Mesenchymal stem cell (in vitro differentiated cells and primary cell): Measurements from ENCODE around the gene DNAH2.

Experiments used
- DNase-seq: peaks from one replicate; pipeline ENCODE4 v3.0.0-alpha.2; 2013
- H2AFZ ChIP-seq: one replicate; pipeline ENCODE4 v1.6.1; 2013; ENCODE audit warnings: low read depth, mild to moderate bottlenecking, control low read depth, inconsistent platforms, low read length, moderate library complexity
- H2AK5ac ChIP-seq: 2 replicates; pipeline ENCODE4 v1.6.1; 2013; ENCODE audit warnings: low read length, moderate library complexity, mild to moderate bottlenecking, inconsistent platforms; ENCODE audit not compliant: severe bottlenecking
- H2BK120ac ChIP-seq: one replicate; pipeline ENCODE4 v1.6.1; 2013; ENCODE audit warnings: low read depth, mild to moderate bottlenecking, inconsistent platforms, low read length, moderate library complexity
- H2BK12ac ChIP-seq, 2 experiments: one replicate each; pipeline ENCODE4 v1.6.1; 2013; ENCODE audit warnings: inconsistent platforms in 2 of 2, low read length in 2 of 2, mild to moderate bottlenecking in 2 of 2, moderate library complexity in 2 of 2, control low read depth in 1 of 2
- H2BK15ac ChIP-seq: one replicate; pipeline ENCODE4 v1.6.1; 2013; ENCODE audit warnings: mild to moderate bottlenecking, low read depth, inconsistent platforms; ENCODE audit not compliant: poor library complexity, severe bottlenecking
- H2BK5ac ChIP-seq: 2 replicates; pipeline ENCODE4 v1.6.1; 2013; ENCODE audit warnings: low read depth, mild to moderate bottlenecking, low read length, control low read depth, inconsistent platforms; ENCODE audit not compliant: poor library complexity, severe bottlenecking
- H3K14ac ChIP-seq, 2 experiments: one replicate each; pipeline ENCODE4 v1.6.1; 2013; ENCODE audit warnings: inconsistent platforms in 2 of 2, low read length in 2 of 2, control low read depth in 1 of 2, mild to moderate bottlenecking in 1 of 2, moderate library complexity in 1 of 2
- H3K18ac ChIP-seq, 2 experiments: one replicate each; pipeline ENCODE4 v1.6.1; 2013; ENCODE audit warnings: inconsistent platforms in 2 of 2, low read length in 2 of 2, control low read depth in 1 of 2, low read depth in 1 of 2, mild to moderate bottlenecking in 1 of 2
- H3K23ac ChIP-seq, 2 experiments: one replicate each; pipeline ENCODE4 v1.6.1; 2013; ENCODE audit warnings: inconsistent platforms in 2 of 2, low read length in 2 of 2, mild to moderate bottlenecking in 2 of 2, moderate library complexity in 2 of 2, control low read depth in 1 of 2
- H3K27ac ChIP-seq: 2 replicates; pipeline ENCODE4 v1.5.1; 2013; ENCODE audit warnings: mild to moderate bottlenecking, moderate library complexity, low read length, control low read depth, inconsistent platforms; ENCODE audit not compliant: poor library complexity, severe bottlenecking
- H3K27me3 ChIP-seq, 2 experiments: 2 replicates each; pipeline versions ENCODE4 v1.6.1 to v1.7.0; 2013; ENCODE audit warnings: low read length in 2 of 2, mild to moderate bottlenecking in 2 of 2, moderate library complexity in 2 of 2, control low read depth in 1 of 2, inconsistent platforms in 1 of 2; ENCODE audit not compliant: control insufficient read depth in 1 of 2, insufficient read depth in 1 of 2
- H3K36me3 ChIP-seq, 2 experiments: 2 replicates each; pipeline versions ENCODE4 v1.6.1 to v1.7.0; 2013; ENCODE audit warnings: low read length in 2 of 2, control low read depth in 1 of 2, inconsistent platforms in 1 of 2, low read depth in 1 of 2, mild to moderate bottlenecking in 1 of 2; ENCODE audit not compliant: insufficient read depth in 2 of 2, control insufficient read depth in 1 of 2
- H3K4ac ChIP-seq, 2 experiments: one replicate each; pipeline ENCODE4 v1.6.1; 2013; ENCODE audit warnings: inconsistent platforms in 2 of 2, low read length in 2 of 2, mild to moderate bottlenecking in 2 of 2, moderate library complexity in 2 of 2, control low read depth in 1 of 2, low read depth in 1 of 2
- H3K4me1 ChIP-seq: 2 replicates; pipeline ENCODE4 v1.6.1; 2013; ENCODE audit warnings: low read depth, low read length, control low read depth; ENCODE audit not compliant: control insufficient read depth, insufficient read depth
- H3K4me2 ChIP-seq: 2 replicates; pipeline ENCODE4 v1.6.1; 2013; ENCODE audit warnings: low read length, mild to moderate bottlenecking, inconsistent platforms; ENCODE audit not compliant: poor library complexity, severe bottlenecking
- H3K4me3 ChIP-seq, 2 experiments: 2 replicates each; pipeline versions ENCODE4 v1.5.1 to v1.7.0; 2013; ENCODE audit warnings: low read length in 2 of 2, mild to moderate bottlenecking in 2 of 2, control low read depth in 1 of 2, low read depth in 1 of 2; ENCODE audit not compliant: insufficient read depth in 1 of 2
- H3K79me1 ChIP-seq: replicated peaks from 2 replicates; pipeline ENCODE4 v1.6.1; 2013; ENCODE audit warnings: mild to moderate bottlenecking, control low read depth, low read length, inconsistent platforms; ENCODE audit not compliant: poor library complexity, severe bottlenecking
- H3K9ac ChIP-seq: 2 replicates; pipeline ENCODE4 v1.7.0; 2013; ENCODE audit warnings: mild to moderate bottlenecking, low read length, moderate library complexity
- H3K9me3 ChIP-seq: 2 replicates; pipeline ENCODE4 v1.7.0; 2013; ENCODE audit warnings: mild to moderate bottlenecking, low read length; ENCODE audit not compliant: control insufficient read depth
- H4K8ac ChIP-seq: one replicate; pipeline ENCODE4 v1.6.1; 2013; ENCODE audit warnings: inconsistent platforms, mild to moderate bottlenecking, low read length, moderate library complexity
- H4K91ac ChIP-seq: one replicate; pipeline ENCODE4 v1.6.1; 2013; ENCODE audit warnings: mild to moderate bottlenecking, low read length, inconsistent platforms
- WGBS: methylation state at CpG from one replicate; pipeline ENCODE4 v1.1.7; 2013; ENCODE audit warnings: mixed read lengths; 5-methylcytosine and 5-hydroxymethylcytosine counted together

Gene DNAH2

GRCh38 chr17:7846063-7846735, 128.7 kb downstream of the DNAH2 start:
- WGBS = 94% methylated on average over 17 of the region's 22 CpGs
- H2BK120ac ChIP-seq = no peak overlapping the region

DNA sequence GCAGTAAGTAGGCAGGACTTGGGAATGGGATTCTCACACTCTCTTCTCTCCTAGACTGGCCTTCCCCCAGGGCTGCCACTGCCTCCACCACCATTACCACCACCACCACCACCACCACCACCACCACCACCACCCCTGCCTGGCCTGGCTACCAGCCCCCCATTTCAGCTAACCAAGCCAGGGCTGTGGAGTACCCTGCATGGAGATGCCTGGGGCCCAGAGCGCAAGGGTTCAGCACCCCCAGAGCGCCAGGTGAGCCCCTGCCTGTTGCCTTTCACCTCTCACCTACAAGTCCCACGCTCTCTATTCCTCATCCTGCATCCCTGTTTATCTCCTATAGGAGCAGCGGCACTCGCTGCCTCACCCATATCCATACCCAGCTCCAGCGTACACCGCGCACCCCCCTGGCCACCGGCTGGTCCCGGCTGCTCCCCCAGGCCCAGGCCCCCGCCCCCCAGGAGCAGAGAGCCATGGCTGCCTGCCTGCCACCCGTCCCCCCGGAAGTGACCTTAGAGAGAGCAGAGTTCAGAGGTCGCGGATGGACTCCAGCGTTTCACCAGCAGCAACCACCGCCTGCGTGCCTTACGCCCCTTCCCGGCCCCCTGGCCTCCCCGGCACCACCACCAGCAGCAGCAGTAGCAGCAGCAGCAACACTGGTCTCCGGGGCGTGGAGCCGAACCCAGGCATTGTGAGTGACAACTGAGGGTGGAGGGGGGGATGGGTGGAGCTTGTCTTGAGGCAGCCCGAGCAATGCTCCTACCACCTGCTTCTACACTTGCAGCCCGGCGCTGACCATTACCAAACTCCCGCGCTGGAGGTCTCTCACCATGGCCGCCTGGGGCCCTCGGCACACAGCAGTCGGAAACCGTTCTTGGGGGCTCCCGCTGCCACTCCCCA, 129.5 kb downstream of the DNAH2 start:
- Histone ChIP-seq H3K27ac (no peak overlapping the region), H2BK15ac (no peak overlapping the region), H3K4me2 (no peak overlapping the region), H2BK5ac (no peak overlapping the region), H4K8ac (no peak overlapping the region), H3K23ac (no peak overlapping the region), H2BK120ac (no peak overlapping the region), H3K27me3 (no peaks in the 10 kb centered on the region), H3K9ac (no peak overlapping the region), H3K79me1 (peaks cover 34% of the 10 kb centered on the region), H3K4me1 (peaks cover 18% of the 10 kb centered on the region), H2BK12ac (no peak overlapping the region), H3K14ac (no peak overlapping the region), H2AK5ac (no peak overlapping the region), H4K91ac (no peak overlapping the region), H2AFZ (no peak overlapping the region), H3K4ac (no peak overlapping the region), H3K36me3 (peaks cover 44 to 70% of the 10 kb centered on the region in 2 experiments), H3K9me3 (no peaks in the 10 kb centered on the region), H3K18ac (no peak overlapping the region), H3K4me3 (no peak overlapping the region)
- DNase-seq = no peak
- WGBS = 97% methylated on average over 31 of the region's 34 CpGs

More at GRCh38 chr17:7846063-7846735, 128.7 kb downstream of the DNAH2 start:
- Histone ChIP-seq H2AK5ac (no peak overlapping the region), H3K4me2 (no peak overlapping the region), H3K4me1 (peaks cover 16% of the 10 kb centered on the region), H3K36me3 (peaks cover 38 to 62% of the 10 kb centered on the region in 2 experiments), H3K9ac (no peak overlapping the region), H2BK15ac (no peak overlapping the region), H3K27ac (no peak overlapping the region), H3K23ac (no peak overlapping the region), H3K79me1 (peaks cover 32% of the 10 kb centered on the region), H3K4ac (no peak overlapping the region), H3K4me3 (no peak overlapping the region), H2AFZ (no peak overlapping the region), H2BK5ac (no peak overlapping the region), H2BK12ac (no peak overlapping the region), H3K18ac (no peak overlapping the region), H4K91ac (peak overlapping the region; percentile 66), H3K14ac (no peak overlapping the region), H3K9me3 (no peaks in the 10 kb centered on the region), H3K27me3 (no peaks in the 10 kb centered on the region), H4K8ac (peak overlapping the region; percentile 36)
- no peak for DNase-seq

DNA sequence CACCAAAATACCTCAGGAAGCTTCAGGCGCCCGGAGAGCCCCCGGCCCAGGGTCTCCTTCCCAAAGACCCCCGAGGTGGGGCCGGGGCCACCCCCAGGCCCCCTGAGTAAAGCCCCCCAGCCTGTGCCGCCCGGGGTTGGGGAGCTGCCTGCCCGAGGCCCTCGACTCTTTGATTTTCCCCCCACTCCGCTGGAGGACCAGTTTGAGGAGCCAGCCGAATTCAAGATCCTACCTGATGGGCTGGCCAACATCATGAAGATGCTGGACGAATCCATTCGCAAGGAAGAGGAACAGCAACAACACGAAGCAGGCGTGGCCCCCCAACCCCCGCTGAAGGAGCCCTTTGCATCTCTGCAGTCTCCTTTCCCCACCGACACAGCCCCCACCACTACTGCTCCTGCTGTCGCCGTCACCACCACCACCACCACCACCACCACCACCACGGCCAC, 130.6 kb downstream of the DNAH2 start:
- no peak overlapping the region for H3K23ac ChIP-seq
- H3K27ac ChIP-seq = no peak overlapping the region
- H2AFZ ChIP-seq = no peak overlapping the region
- H3K14ac ChIP-seq = no peak overlapping the region
- WGBS = 96% methylated on average over 20 of the region's 20 CpGs
- no peak overlapping the region for H3K4ac ChIP-seq
- no peaks in the 10 kb centered on the region for H3K9me3 ChIP-seq
- no peak overlapping the region for H3K4me2 ChIP-seq
- H3K79me1 ChIP-seq = peaks cover 45% of the 10 kb centered on the region
- H4K8ac ChIP-seq = no peak overlapping the region
- no peak overlapping the region for H3K18ac ChIP-seq
- no peak for DNase-seq
- H3K4me3 ChIP-seq = no peak overlapping the region
- peaks cover 55 to 81% of the 10 kb centered on the region in 2 experiments for H3K36me3 ChIP-seq
- H2AK5ac ChIP-seq = no peak overlapping the region
- H3K9ac ChIP-seq = no peak overlapping the region
- H4K91ac ChIP-seq = no peak overlapping the region
- peaks cover 17% of the 10 kb centered on the region for H3K4me1 ChIP-seq
- no peak overlapping the region for H2BK5ac ChIP-seq
- no peaks in the 10 kb centered on the region for H3K27me3 ChIP-seq
- H2BK120ac ChIP-seq = no peak overlapping the region
- H2BK15ac ChIP-seq = no peak overlapping the region
- no peak overlapping the region for H2BK12ac ChIP-seq

DNA sequence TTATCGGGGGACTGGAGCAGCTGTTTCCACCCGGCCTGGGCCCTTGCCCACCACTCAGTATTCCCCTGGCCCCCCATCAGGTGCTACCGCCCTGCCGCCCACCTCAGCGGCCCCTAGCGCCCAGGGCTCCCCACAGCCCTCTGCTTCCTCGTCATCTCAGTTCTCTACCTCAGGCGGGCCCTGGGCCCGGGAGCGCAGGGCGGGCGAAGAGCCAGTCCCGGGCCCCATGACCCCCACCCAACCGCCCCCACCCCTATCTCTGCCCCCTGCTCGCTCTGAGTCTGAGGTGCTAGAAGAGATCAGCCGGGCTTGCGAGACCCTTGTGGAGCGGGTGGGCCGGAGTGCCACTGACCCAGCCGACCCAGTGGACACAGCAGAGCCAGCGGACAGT, 131.2 kb downstream of the DNAH2 start:
- no peaks in the 10 kb centered on the region for H3K9me3 ChIP-seq
- H3K23ac ChIP-seq = no peak overlapping the region
- H4K8ac ChIP-seq = no peak overlapping the region
- H3K36me3 ChIP-seq = peaks cover 56 to 87% of the 10 kb centered on the region in 2 experiments
- H2BK12ac ChIP-seq = no peak overlapping the region
- no peak overlapping the region for H3K4me2 ChIP-seq
- H2BK15ac ChIP-seq = no peak overlapping the region
- H3K14ac ChIP-seq = no peak overlapping the region
- H3K4me3 ChIP-seq = no peak overlapping the region
- H3K4ac ChIP-seq = no peak overlapping the region
- no peak overlapping the region for H2BK5ac ChIP-seq
- no peak overlapping the region for H3K18ac ChIP-seq
- no peak for DNase-seq
- no peak overlapping the region for H2AFZ ChIP-seq
- H3K4me1 ChIP-seq = peaks cover 17% of the 10 kb centered on the region
- no peak overlapping the region for H2BK120ac ChIP-seq
- H3K27me3 ChIP-seq = no peaks in the 10 kb centered on the region
- whole genome bisulfite sequencing = 97% methylated on average over 21 of the region's 21 CpGs
- H3K79me1 ChIP-seq = peaks cover 46% of the 10 kb centered on the region
- H2AK5ac ChIP-seq = no peak overlapping the region
- H3K27ac ChIP-seq = no peak overlapping the region
- peak overlapping the region; percentile 28 for H4K91ac ChIP-seq
- no peak overlapping the region for H3K9ac ChIP-seq
